WTC11 (cell line): ENCODE data around the gene LGALS1.
"Not testable (repeated sequence)": the region's sequence is repeated elsewhere in the genome, so short reads cannot be mapped to it uniquely, and the experiment has no call there.

Experiments
- ETV6 ChIP-seq: sonication (generic); formaldehyde crosslinking; IDR thresholded peaks from 2 replicates; pipeline ENCODE4 v1.8.1; 2022; ENCODE audit warnings: mild to moderate bottlenecking, missing genetic modification reagents
- JUN ChIP-seq: sonication (generic); formaldehyde crosslinking; IDR thresholded peaks from 2 replicates; pipeline ENCODE4 v1.8.0; 2023; ENCODE audit warnings: mild to moderate bottlenecking, missing genetic modification reagents
- NR2C2 ChIP-seq: sonication (generic); formaldehyde crosslinking; IDR thresholded peaks from 2 replicates; pipeline ENCODE4 v1.8.0; 2022; ENCODE audit warnings: mild to moderate bottlenecking, missing genetic modification reagents
- ZBTB21 ChIP-seq: sonication (generic); formaldehyde crosslinking; IDR thresholded peaks from 2 replicates; pipeline ENCODE4 v1.8.1; 2023; ENCODE audit warnings: mild to moderate bottlenecking, missing genetic modification reagents, borderline replicate concordance
- ZNF219 ChIP-seq: sonication (generic); formaldehyde crosslinking; IDR thresholded peaks from 2 replicates; pipeline ENCODE4 v1.8.0; 2023; ENCODE audit warnings: missing genetic modification reagents, mild to moderate bottlenecking, borderline replicate concordance
- ZNF671 ChIP-seq: fragments of 250-450 bp; sonication (Bioruptor Pico); IDR thresholded peaks from 2 replicates; pipeline ENCODE4 v1.8.0; 2021; ENCODE audit warnings: mild to moderate bottlenecking
- TF ChIP-seq, protein P1 (sequence below): fragments of 200-600 bp; IDR thresholded peaks from 2 replicates; pipeline ENCODE4 v1.8.0; 2022; ENCODE audit warnings: antibody characterized with exemption
- TF ChIP-seq, protein P2 (sequence below): sonication (generic); formaldehyde crosslinking; IDR thresholded peaks from 2 replicates; pipeline ENCODE4 v1.8.1; 2023; ENCODE audit warnings: mild to moderate bottlenecking, missing genetic modification reagents
- TF ChIP-seq, protein P3 (sequence below): sonication (generic); formaldehyde crosslinking; conservative IDR thresholded peaks from 2 replicates; pipeline ENCODE4 v1.8.1; 2023; ENCODE audit warnings: mild to moderate bottlenecking, low read depth, missing genetic modification reagents, moderate library complexity

DNA sequence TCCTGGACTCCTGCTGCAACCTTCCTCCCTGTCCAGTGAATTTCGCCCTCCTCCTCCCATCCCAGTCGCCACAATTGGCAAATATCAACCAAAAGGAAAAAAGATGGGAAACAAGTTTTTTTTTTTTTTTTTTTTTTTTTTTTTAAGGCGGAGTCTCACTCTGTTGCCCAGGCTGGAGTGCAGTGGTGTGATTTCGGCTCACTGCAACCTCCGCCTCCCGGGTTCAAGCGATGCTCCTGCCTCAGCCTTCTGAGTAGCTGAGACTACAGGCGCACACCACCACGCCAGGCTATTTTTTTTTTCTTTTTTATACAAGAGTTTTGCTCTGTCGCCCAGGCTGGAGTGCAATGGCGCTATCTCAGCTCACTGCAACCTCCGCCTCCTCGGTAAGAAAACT, 20.8 kb downstream of the LGALS1 start:
- TF ChIP-seq, protein P1, sequence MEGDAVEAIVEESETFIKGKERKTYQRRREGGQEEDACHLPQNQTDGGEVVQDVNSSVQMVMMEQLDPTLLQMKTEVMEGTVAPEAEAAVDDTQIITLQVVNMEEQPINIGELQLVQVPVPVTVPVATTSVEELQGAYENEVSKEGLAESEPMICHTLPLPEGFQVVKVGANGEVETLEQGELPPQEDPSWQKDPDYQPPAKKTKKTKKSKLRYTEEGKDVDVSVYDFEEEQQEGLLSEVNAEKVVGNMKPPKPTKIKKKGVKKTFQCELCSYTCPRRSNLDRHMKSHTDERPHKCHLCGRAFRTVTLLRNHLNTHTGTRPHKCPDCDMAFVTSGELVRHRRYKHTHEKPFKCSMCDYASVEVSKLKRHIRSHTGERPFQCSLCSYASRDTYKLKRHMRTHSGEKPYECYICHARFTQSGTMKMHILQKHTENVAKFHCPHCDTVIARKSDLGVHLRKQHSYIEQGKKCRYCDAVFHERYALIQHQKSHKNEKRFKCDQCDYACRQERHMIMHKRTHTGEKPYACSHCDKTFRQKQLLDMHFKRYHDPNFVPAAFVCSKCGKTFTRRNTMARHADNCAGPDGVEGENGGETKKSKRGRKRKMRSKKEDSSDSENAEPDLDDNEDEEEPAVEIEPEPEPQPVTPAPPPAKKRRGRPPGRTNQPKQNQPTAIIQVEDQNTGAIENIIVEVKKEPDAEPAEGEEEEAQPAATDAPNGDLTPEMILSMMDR: not testable (repeated sequence)
- TF ChIP-seq, protein P2, sequence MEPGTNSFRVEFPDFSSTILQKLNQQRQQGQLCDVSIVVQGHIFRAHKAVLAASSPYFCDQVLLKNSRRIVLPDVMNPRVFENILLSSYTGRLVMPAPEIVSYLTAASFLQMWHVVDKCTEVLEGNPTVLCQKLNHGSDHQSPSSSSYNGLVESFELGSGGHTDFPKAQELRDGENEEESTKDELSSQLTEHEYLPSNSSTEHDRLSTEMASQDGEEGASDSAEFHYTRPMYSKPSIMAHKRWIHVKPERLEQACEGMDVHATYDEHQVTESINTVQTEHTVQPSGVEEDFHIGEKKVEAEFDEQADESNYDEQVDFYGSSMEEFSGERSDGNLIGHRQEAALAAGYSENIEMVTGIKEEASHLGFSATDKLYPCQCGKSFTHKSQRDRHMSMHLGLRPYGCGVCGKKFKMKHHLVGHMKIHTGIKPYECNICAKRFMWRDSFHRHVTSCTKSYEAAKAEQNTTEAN (CRISPR knock-in tag): not testable (repeated sequence)
- TF ChIP-seq, protein P3, sequence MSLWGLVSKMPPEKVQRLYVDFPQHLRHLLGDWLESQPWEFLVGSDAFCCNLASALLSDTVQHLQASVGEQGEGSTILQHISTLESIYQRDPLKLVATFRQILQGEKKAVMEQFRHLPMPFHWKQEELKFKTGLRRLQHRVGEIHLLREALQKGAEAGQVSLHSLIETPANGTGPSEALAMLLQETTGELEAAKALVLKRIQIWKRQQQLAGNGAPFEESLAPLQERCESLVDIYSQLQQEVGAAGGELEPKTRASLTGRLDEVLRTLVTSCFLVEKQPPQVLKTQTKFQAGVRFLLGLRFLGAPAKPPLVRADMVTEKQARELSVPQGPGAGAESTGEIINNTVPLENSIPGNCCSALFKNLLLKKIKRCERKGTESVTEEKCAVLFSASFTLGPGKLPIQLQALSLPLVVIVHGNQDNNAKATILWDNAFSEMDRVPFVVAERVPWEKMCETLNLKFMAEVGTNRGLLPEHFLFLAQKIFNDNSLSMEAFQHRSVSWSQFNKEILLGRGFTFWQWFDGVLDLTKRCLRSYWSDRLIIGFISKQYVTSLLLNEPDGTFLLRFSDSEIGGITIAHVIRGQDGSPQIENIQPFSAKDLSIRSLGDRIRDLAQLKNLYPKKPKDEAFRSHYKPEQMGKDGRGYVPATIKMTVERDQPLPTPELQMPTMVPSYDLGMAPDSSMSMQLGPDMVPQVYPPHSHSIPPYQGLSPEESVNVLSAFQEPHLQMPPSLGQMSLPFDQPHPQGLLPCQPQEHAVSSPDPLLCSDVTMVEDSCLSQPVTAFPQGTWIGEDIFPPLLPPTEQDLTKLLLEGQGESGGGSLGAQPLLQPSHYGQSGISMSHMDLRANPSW (CRISPR knock-in tag): not testable (repeated sequence)
- not testable (repeated sequence) for TF ChIP-seq ZBTB21 (CRISPR knock-in tag); JUN (CRISPR knock-in tag); ZNF671 (CRISPR knock-in tag); NR2C2; ZNF219 (CRISPR knock-in tag); ETV6 (CRISPR knock-in tag)
